Tibial nerve (tissue), 4 donors: ENCODE results near the gene CACNA1G. TPM values are rescaled to one million over a fixed set of nuclear protein-coding genes. Genes with fewer than 3 reads are reported as not detected.

ENCODE experiments used
- DNase-seq, 2 donors: peaks; one replicate each; pipeline ENCODE4 v3.0.0-alpha.2; 2019; ENCODE audit warnings: low spot score in 2 of 2
- H3K27ac ChIP-seq, 4 donors: fragments of 200-600 bp; sonication (generic) in 3 of 4; one replicate each; pipeline ENCODE4 v1.5.1; 2017 to 2019; ENCODE audit warnings: mild to moderate bottlenecking in 1 of 4
- H3K27me3 ChIP-seq, 2 donors: fragments of 200-600 bp; sonication (generic) in 1 of 2; one replicate each; pipeline versions ENCODE4 v1.5.1 to v1.6.0; 2017 to 2019
- H3K36me3 ChIP-seq, 3 donors: fragments of 200-600 bp; sonication (generic); one replicate each; pipeline ENCODE4 v1.5.1; 2018 to 2019
- H3K4me1 ChIP-seq, 4 donors: fragments of 200-600 bp; sonication (generic) in 3 of 4; one replicate each; pipeline ENCODE4 v1.5.1; 2017 to 2019
- H3K4me3 ChIP-seq, 4 donors: fragments of 200-600 bp; sonication (generic) in 3 of 4; one replicate each; pipeline ENCODE4 v1.5.1; 2017 to 2019; ENCODE audit warnings: mild to moderate bottlenecking in 1 of 4, moderate library complexity in 1 of 4
- H3K9me3 ChIP-seq, 4 donors: fragments of 200-600 bp; sonication (generic) in 3 of 4; one replicate each; pipeline ENCODE4 v1.5.1; 2017 to 2019
- EP300 ChIP-seq, 2 donors: sonication (generic); formaldehyde crosslinking; IDR thresholded peaks; one replicate each; pipeline ENCODE4 v1.6.1; 2017; ENCODE audit warnings: antibody characterized with exemption in 2 of 2, mild to moderate bottlenecking in 1 of 2
- POLR2A ChIP-seq, 2 donors: fragments of 450-650 bp; IDR thresholded peaks; one replicate each; pipeline ENCODE4 v1.6.1; 2017; ENCODE audit warnings: antibody characterized with exemption in 2 of 2, mild to moderate bottlenecking in 2 of 2, moderate library complexity in 2 of 2
- WGBS, 2 donors: methylation state at CpG; one replicate each; pipeline ENCODE4 v1.1.5; 2018; 5-methylcytosine and 5-hydroxymethylcytosine counted together
- total RNA-seq, 4 donors: library from RNA; depleted of rRNA; stranded (reverse); fragments of >200 nt; gene quantifications; one replicate each; pipeline ENCODE4 v1.1.0, GENCODE V29; 2016
- TF ChIP-seq, protein P1 (sequence below), 5 experiments: fragments of 200-600 bp in 3 of 5; fragments of 450-650 bp in 2 of 5; sonication (generic) in 3 of 5; IDR thresholded peaks; one replicate each; pipeline ENCODE4 v1.5.1; 2016 to 2019; ENCODE audit warnings: antibody characterized with exemption in 5 of 5, mild to moderate bottlenecking in 3 of 5, moderate library complexity in 2 of 5

Gene CACNA1G
- total RNA-seq, 4 donors from 2014 or later: 0.21 to 2.2 TPM; not detected in 2

DNA sequence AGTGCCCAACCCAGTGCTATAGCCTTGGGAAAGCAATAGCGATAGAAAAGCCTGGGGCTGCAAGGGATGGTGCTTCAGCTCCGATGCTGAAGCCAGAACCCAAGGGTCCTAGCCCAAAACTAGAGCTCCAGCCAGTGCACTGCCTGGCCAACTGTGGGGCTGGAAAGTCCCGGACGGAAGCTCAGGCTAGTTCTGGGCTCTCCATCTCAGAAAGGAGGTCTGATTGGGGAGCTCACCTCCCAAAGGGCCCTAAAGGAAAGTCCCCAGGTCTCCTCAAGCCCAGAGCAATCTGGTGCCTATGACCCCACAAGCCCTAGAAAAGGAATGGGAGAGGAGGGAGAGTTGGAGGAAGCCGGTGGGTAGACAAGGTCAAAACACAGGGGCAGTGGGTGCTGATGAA, 72.1 kb downstream of the CACNA1G start:
- H3K27me3 ChIP-seq: peaks cover 0 to 84% of the 10 kb centered on the region in 2 donors
- no peak for DNase-seq
- no peak overlapping the region for H3K4me3 ChIP-seq

DNA sequence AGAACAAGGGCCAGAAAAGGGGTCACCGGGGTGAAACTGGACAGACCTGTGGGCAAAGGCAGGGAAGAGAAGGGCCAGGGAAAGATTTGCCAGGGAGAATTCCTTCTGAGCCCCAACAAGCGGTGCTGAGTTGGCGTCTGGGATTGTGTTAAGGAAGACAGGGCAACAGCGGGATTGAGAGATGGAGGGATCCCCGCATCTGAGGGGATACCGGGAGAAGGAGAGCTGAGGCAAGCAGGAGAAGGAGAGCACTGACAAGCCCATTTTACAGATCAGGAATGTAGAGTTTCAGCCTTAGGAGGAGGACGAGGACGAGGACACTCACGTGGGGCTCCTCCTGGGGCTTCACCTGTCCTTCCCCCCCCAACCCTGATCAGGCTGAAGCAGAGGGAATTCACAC, 73.2 kb downstream of the CACNA1G start:
- DNase-seq: no peak
- Histone ChIP-seq H3K4me3 (no peak overlapping the region), H3K9me3 (no peaks in the 10 kb centered on the region), H3K36me3 (no peaks in the 10 kb centered on the region), H3K27me3 (peaks cover 0 to 74% of the 10 kb centered on the region in 2 donors), H3K4me1 (peaks cover 0 to 23% (median 9%) of the 10 kb centered on the region in 4 donors), H3K27ac (no peak overlapping the region)
- TF ChIP-seq, protein P1, sequence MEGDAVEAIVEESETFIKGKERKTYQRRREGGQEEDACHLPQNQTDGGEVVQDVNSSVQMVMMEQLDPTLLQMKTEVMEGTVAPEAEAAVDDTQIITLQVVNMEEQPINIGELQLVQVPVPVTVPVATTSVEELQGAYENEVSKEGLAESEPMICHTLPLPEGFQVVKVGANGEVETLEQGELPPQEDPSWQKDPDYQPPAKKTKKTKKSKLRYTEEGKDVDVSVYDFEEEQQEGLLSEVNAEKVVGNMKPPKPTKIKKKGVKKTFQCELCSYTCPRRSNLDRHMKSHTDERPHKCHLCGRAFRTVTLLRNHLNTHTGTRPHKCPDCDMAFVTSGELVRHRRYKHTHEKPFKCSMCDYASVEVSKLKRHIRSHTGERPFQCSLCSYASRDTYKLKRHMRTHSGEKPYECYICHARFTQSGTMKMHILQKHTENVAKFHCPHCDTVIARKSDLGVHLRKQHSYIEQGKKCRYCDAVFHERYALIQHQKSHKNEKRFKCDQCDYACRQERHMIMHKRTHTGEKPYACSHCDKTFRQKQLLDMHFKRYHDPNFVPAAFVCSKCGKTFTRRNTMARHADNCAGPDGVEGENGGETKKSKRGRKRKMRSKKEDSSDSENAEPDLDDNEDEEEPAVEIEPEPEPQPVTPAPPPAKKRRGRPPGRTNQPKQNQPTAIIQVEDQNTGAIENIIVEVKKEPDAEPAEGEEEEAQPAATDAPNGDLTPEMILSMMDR (IDR thresholded peaks at IDR 0.05): no peak
- no peak for TF ChIP-seq EP300 (IDR thresholded peaks at IDR 0.05)
- no peak for TF ChIP-seq POLR2A (IDR thresholded peaks at IDR 0.05)
- 90 to 93% methylated on average over 9 of the region's 9 CpGs for WGBS, 2 donors

More for the DNA sequence above, 72.1 kb downstream of the CACNA1G start:
- no peaks in the 10 kb centered on the region for H3K9me3 ChIP-seq
- TF ChIP-seq, protein P1 (IDR thresholded peaks at IDR 0.05): no peak
- TF ChIP-seq POLR2A (IDR thresholded peaks at IDR 0.05) (no peak), EP300 (IDR thresholded peaks at IDR 0.05) (no peak)
- H3K36me3 ChIP-seq: no peaks in the 10 kb centered on the region
- no peak overlapping the region for H3K27ac ChIP-seq
- H3K4me1 ChIP-seq: peaks cover 0 to 21% (median 7%) of the 10 kb centered on the region in 4 donors
- 80 to 83% methylated on average over 5 of the region's 5 CpGs for WGBS, 2 donors

DNA sequence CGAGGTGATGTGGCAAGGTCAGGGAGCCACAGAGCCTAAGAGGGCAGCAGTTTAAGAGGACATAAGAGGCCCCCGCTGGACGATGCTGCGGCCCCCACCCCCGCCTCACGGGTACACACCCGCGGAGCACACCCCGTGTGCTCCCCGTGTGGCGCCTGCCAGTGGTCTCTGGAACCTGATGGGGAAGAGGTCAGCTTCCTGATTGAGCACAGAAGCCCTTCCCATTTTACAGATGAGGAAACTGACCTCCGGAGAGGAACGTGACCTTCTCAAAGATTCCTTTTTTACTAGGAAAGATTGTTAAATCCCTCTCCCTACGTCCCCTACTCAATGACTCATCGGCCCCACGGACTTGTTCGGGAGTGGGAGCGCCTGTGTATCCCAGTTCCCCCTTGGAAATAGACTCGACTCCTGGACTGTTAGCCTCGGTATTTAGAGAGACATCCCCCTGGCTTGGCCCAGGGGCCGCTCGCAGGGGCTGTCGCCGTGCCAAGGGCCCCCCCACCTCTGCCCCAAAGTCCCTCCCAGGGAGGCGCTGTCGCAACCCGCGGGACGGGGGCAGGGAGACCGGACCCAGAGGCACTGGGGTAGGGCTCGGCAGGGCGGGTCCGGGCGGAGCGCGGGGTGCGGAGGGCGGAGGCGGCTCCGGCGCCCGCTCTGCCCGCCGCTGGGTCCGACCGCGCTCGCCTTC, 73.9 kb downstream of the CACNA1G start, which contains the start of gene ABCC3:
Gene ABCC3, plus strand, starts transcription at position 658 of the 691 bp plus-strand sequence. CDS start 56 bp downstream, outside the sequence.
- H3K4me3 ChIP-seq: peak within 1 kb of the TSS; percentile 17 to 55 (median 41)
- WGBS, 2 donors: 12 to 18% methylated on average over 24 to 44 of the region's 48 CpGs
- DNase-seq: no peak
- H3K9me3 ChIP-seq: no peaks in the 10 kb centered on the region
- peaks cover 0 to 30% (median 16%) of the 10 kb centered on the region in 4 donors for H3K4me1 ChIP-seq
- peaks cover 0 to 67% of the 10 kb centered on the region in 2 donors for H3K27me3 ChIP-seq
- no peaks in the 10 kb centered on the region for H3K36me3 ChIP-seq
- peak within 1 kb of the TSS in 2 of 4 donors; percentile 13 to 79 for H3K27ac ChIP-seq
- TF ChIP-seq, protein P1 (IDR thresholded peaks at IDR 0.05): no peak
- TF ChIP-seq EP300 (IDR thresholded peaks at IDR 0.05) (no peak), POLR2A (IDR thresholded peaks at IDR 0.05) (no peak)

DNA sequence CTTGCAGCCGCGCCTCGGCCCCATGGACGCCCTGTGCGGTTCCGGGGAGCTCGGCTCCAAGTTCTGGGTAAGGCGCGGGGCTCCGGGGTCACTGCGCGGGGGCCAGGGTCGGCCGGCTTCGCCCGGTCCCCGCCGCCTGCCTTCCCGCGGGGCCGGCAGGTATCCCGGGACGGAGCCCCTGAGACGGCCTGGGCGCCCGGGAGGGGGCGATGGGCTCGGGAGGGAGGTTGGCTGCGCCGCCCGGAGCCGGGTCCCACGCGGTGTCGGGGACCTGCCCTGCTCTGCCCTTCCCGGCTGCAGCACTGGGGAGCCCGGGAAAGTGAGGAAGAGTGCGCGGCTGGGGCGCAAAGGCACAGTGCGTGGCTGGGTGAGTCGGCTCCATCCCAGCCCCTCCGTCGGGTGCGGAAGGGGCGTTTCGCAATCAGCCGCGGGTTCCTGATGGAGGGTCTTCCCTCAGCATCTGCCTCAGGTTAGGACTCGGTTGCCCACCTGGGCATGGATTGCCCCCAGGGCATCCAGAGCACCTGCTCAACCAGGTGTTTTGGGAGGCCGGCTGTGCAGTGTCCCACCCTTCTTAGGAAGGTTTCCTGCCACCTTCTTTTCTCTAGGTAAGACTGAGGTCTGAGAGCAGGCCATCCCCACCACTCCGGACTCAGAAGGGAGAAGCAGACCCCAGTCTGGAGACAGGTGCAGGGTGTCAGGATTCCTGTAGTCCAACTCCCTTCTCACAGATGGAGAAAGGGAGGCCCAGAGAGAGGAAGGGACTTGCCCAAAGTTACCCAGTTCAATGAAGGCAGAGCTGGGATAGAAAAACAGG, 74.6 kb downstream of the CACNA1G start:
- Histone ChIP-seq H3K36me3 (no peaks in the 10 kb centered on the region), H3K4me1 (peaks cover 0 to 38% (median 22%) of the 10 kb centered on the region in 4 donors), H3K27me3 (peaks cover 0 to 59% of the 10 kb centered on the region in 2 donors), H3K9me3 (no peaks in the 10 kb centered on the region), H3K4me3 (peak overlapping the region; percentile 17 to 55 (median 41)), H3K27ac (peak overlapping the region in 2 of 4 donors; percentile 13 to 79)
- DNase-seq: no peak
- WGBS, 2 donors: 6 to 15% methylated on average over 20 to 33 of the region's 52 CpGs
- no peak for TF ChIP-seq EP300 (IDR thresholded peaks at IDR 0.05)
- TF ChIP-seq, protein P1 (IDR thresholded peaks at IDR 0.05): no peak
- no peak for TF ChIP-seq POLR2A (IDR thresholded peaks at IDR 0.05)

DNA sequence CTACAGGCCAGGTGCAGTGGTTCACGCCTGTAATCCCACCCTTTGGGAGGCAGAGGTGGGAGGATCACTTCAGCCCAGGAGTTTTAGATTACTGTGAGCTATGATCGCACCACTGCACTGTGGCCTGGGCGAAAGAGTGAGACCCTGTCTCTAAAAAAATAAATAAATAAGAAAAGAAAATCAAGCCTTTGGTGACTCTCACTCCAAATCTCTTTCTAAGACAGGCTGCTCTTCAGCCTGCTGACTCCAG, 75.1 kb downstream of the CACNA1G start:
- WGBS, 2 donors: 65 to 86% methylated on average over 3 of the region's 3 CpGs
- Histone ChIP-seq H3K27ac (peak overlapping the region in 1 of 4 donors; percentile 79), H3K4me1 (peaks cover 0 to 43% (median 24%) of the 10 kb centered on the region in 4 donors), H3K27me3 (peaks cover 0 to 54% of the 10 kb centered on the region in 2 donors), H3K4me3 (peak overlapping the region in 1 of 4 donors; percentile 51), H3K36me3 (no peaks in the 10 kb centered on the region), H3K9me3 (no peaks in the 10 kb centered on the region)
- DNase-seq: no peak
- TF ChIP-seq, protein P1 (IDR thresholded peaks at IDR 0.05): no peak
- TF ChIP-seq POLR2A (IDR thresholded peaks at IDR 0.05) (no peak), EP300 (IDR thresholded peaks at IDR 0.05) (no peak)
